Measurements from ENCODE around the gene BCAR3.
"Not testable (repeated sequence)": the region's sequence is repeated elsewhere in the genome, so short reads cannot be mapped to it uniquely, and the experiment has no call there.

Gene BCAR3

GRCh38 chr1:93575621-93576284 lies 105.9 kb downstream of the BCAR3 start:
- no peak for DNase-seq (ENCODE audit: low spot score)

- DNase-seq (ENCODE audit: low spot score) = no peak
These were observed 106.6 kb downstream of the BCAR3 start for GRCh38 chr1:93574991-93575390.

- no peak for DNase-seq (ENCODE audit: low spot score)
These were observed 107.1 kb downstream of the BCAR3 start for GRCh38 chr1:93574511-93574910.

- DNase-seq (ENCODE audit: low spot score) = no peak
These were observed 107.6 kb downstream of the BCAR3 start for GRCh38 chr1:93573940-93574469.

GRCh38 chr1:93571623-93572310 lies 109.9 kb downstream of the BCAR3 start:
- no peak for DNase-seq (ENCODE audit: low spot score)

GRCh38 chr1:93569489-93569888 lies 112.1 kb downstream of the BCAR3 start:
- no peak for DNase-seq (ENCODE audit: low spot score)

GRCh38 chr1:93567255-93567918 lies 114.2 kb downstream of the BCAR3 start:
- DNase-seq (ENCODE audit: low spot score) = peak; percentile 56

GRCh38 chr1:93566227-93566626 lies 115.4 kb downstream of the BCAR3 start:
- DNase-seq (ENCODE audit: low spot score) = no peak

- no peak for DNase-seq (ENCODE audit: low spot score)
These were observed 116.0 kb downstream of the BCAR3 start for GRCh38 chr1:93565496-93566206.

- DNase-seq (ENCODE audit: low spot score) = no peak
These were observed 121.9 kb downstream of the BCAR3 start for GRCh38 chr1:93559695-93560094.

GRCh38 chr1:93559045-93559444 lies 122.6 kb downstream of the BCAR3 start:
- DNase-seq (ENCODE audit: low spot score) = no peak

GRCh38 chr1:93556291-93556690 lies 125.3 kb downstream of the BCAR3 start:
- no peak for DNase-seq (ENCODE audit: low spot score)

GRCh38 chr1:93554883-93555872 lies 126.5 kb downstream of the BCAR3 start:
- DNase-seq (ENCODE audit: low spot score) = no peak

GRCh38 chr1:93553886-93554490 lies 127.6 kb downstream of the BCAR3 start:
- DNase-seq (ENCODE audit: low spot score) = not testable (repeated sequence)

GRCh38 chr1:93552741-93553455 lies 128.7 kb downstream of the BCAR3 start:
- no peak for DNase-seq (ENCODE audit: low spot score)

GRCh38 chr1:93549811-93550210 lies 131.8 kb downstream of the BCAR3 start:
- no peak for DNase-seq (ENCODE audit: low spot score)

- DNase-seq (ENCODE audit: low spot score) = no peak
These were observed 132.5 kb downstream of the BCAR3 start for GRCh38 chr1:93549131-93549530.

- no peak for DNase-seq (ENCODE audit: low spot score)
These were observed 135.3 kb downstream of the BCAR3 start for GRCh38 chr1:93546162-93546863.

- no peak for DNase-seq (ENCODE audit: low spot score)
These were observed 139.2 kb downstream of the BCAR3 start for GRCh38 chr1:93542398-93542797.
